Activated CD8-positive, alpha-beta memory T cell treated with anti-CD3 and anti-CD28 coated beads for 36 hours (primary cell): ENCODE results near the gene COPS7A. TPM values are rescaled to one million over a fixed set of nuclear protein-coding genes. Genes with fewer than 3 reads are reported as not detected.
"Not testable (repeated sequence)": the region's sequence is repeated elsewhere in the genome, so short reads cannot be mapped to it uniquely, and the experiment has no call there.

Source experiments
- CTCF ChIA-PET: fragments of 350-600 bp; sonication (Branson Sonifier 250); formaldehyde crosslinking; loops from one replicate; lab custom pipeline; 2021; ENCODE audit warnings: antibody characterized with exemption; lab: Charles Lee
- POLR2A ChIA-PET: fragments of 350-600 bp; sonication (Branson Sonifier 250); formaldehyde crosslinking; loops from one replicate; lab custom pipeline; 2021; ENCODE audit warnings: antibody characterized with exemption; lab: Charles Lee
- total RNA-seq, 2 experiments: library from RNA; stranded (reverse); gene quantifications; one replicate each; pipeline ENCODE4 v1.2.3, GENCODE V29; 2021

Gene COPS7A
- total RNA-seq, 2 experiments from 2014 or later, result 43.5 to 46.1 TPM

- ChIA-PET CTCF (interaction anchor here (0.6 kb wide), 1 partner anchor 31 kb away, joined by 4 read pairs; no protein-coding TSS in a partner anchor), POLR2A (no interaction called here)
Observed at GRCh38 chr12:6735448-6736191, 11.8 kb downstream of the COPS7A start.

GRCh38 chr12:6736754-6737153 is 12.9 kb downstream of the COPS7A start:
- CTCF ChIA-PET, result no interaction called here
- POLR2A ChIA-PET, result no interaction called here

GRCh38 chr12:6742080-6742479 is 18.2 kb downstream of the COPS7A start:
- POLR2A ChIA-PET, result interaction anchor here (0.9 to 1.6 kb wide), 2 partner anchors 11 to 32 kb away, joined by 3 to 6 read pairs; partner anchors contain the start of gene MLF2
- CTCF ChIA-PET, result not testable (repeated sequence)

- CTCF ChIA-PET, result interaction anchor here (0.9 kb wide), 1 partner anchor 126 kb away, joined by 3 read pairs; no protein-coding TSS in a partner anchor
Observed at GRCh38 chr12:6742834-6743233, 19.0 kb downstream of the COPS7A start.

GRCh38 chr12:6743300-6743699 is 19.5 kb downstream of the COPS7A start:
- ChIA-PET POLR2A (interaction anchor here (0.7 to 1.6 kb wide), 3 partner anchors 10 to 124 kb away, joined by 3 to 6 read pairs (median 4); partner anchors contain the start of genes COPS7A and MLF2), CTCF (interaction anchor here (0.9 kb wide), 1 partner anchor 125 kb away, joined by 3 read pairs; no protein-coding TSS in a partner anchor)

More at GRCh38 chr12:6742834-6743233, 19.0 kb downstream of the COPS7A start:
- POLR2A ChIA-PET, result interaction anchor here (0.9 to 1.6 kb wide), 3 partner anchors 10 to 31 kb away, joined by 3 to 6 read pairs (median 4); partner anchors contain the start of genes COPS7A and MLF2

- POLR2A ChIA-PET, result interaction anchor here (0.5 kb wide), 1 partner anchor 57 kb away, joined by 3 read pairs; the partner anchor contains the start of gene ZNF384
Observed at GRCh38 chr12:6745741-6746525, 22.1 kb downstream of the COPS7A start.

GRCh38 chr12:6747216-6747615 is 23.4 kb downstream of the COPS7A start:
- POLR2A ChIA-PET, result no interaction called here
- CTCF ChIA-PET, result interaction anchor here (1.4 kb wide), 1 partner anchor 19 kb away, joined by 3 read pairs; the partner anchor contains the start of gene PTMS

More at GRCh38 chr12:6745741-6746525, 22.1 kb downstream of the COPS7A start:
- CTCF ChIA-PET, result interaction anchor here (1.4 kb wide), 1 partner anchor 20 kb away, joined by 3 read pairs; the partner anchor contains the start of gene PTMS

- POLR2A ChIA-PET, result no interaction called here
- CTCF ChIA-PET, result no interaction called here
Observed at GRCh38 chr12:6748761-6749160, 24.9 kb downstream of the COPS7A start.

- ChIA-PET POLR2A (no interaction called here), CTCF (interaction anchor here (5.7 kb wide), 1 partner anchor 23 kb away, joined by 85 read pairs; the partner anchor contains the start of gene LAG3)
Observed at GRCh38 chr12:6750506-6750905, 26.7 kb downstream of the COPS7A start.

GRCh38 chr12:6751767-6752166 is 27.9 kb downstream of the COPS7A start:
- CTCF ChIA-PET, result interaction anchor here (1.2 to 5.7 kb wide), 7 partner anchors 14 to 115 kb away, joined by 3 to 91 read pairs (median 26); partner anchors contain the start of genes COPS7A, GPR162, LAG3 and P3H3
- POLR2A ChIA-PET, result interaction anchor here (1.9 to 2.8 kb wide), 4 partner anchors 27 to 62 kb away, joined by 9 to 29 read pairs (median 10); partner anchors contain the start of genes COPS7A and ZNF384

GRCh38 chr12:6752167-6752920 is 28.5 kb downstream of the COPS7A start:
- ChIA-PET CTCF (interaction anchor here (0.7 to 5.7 kb wide), 20 partner anchors 8 to 185 kb away, joined by 3 to 91 read pairs (median 6); partner anchors contain the start of genes CD4, CDCA3, COPS7A and GPR162), POLR2A (interaction anchor here (0.6 to 2.8 kb wide), 15 partner anchors 9 to 301 kb away, joined by 3 to 39 read pairs (median 6); partner anchors contain the start of genes COPS7A, PTMS, SPSB2 and TAPBPL)

- ChIA-PET CTCF (interaction anchor here (0.6 to 5.7 kb wide), 30 partner anchors 9 to 186 kb away, joined by 3 to 91 read pairs (median 4); partner anchors contain the start of genes CD4, CDCA3, COPS7A and GPR162), POLR2A (interaction anchor here (0.6 to 2.8 kb wide), 20 partner anchors 10 to 301 kb away, joined by 3 to 39 read pairs (median 4); partner anchors contain the start of genes COPS7A, PTMS, SPSB2 and TAPBPL)
Observed at GRCh38 chr12:6752921-6753771, 29.3 kb downstream of the COPS7A start, which contains the start of gene MLF2. Gene MLF2 (minus strand): TSS chr12:6753141. CDS start chr12:6752334, 807 bp downstream.

- ChIA-PET CTCF (interaction anchor here (0.6 to 5.7 kb wide), 22 partner anchors 9 to 159 kb away, joined by 3 to 91 read pairs (median 6); partner anchors contain the start of genes CD4, CDCA3, COPS7A and GPR162), POLR2A (interaction anchor here (0.9 to 2.8 kb wide), 14 partner anchors 11 to 302 kb away, joined by 3 to 39 read pairs (median 8); partner anchors contain the start of genes COPS7A, PTMS, SPSB2 and TAPBPL)
Observed at GRCh38 chr12:6753772-6754356, 30.0 kb downstream of the COPS7A start.

GRCh38 chr12:6754411-6754810 is 30.6 kb downstream of the COPS7A start:
- ChIA-PET POLR2A (interaction anchor here (2.3 to 2.8 kb wide), 4 partner anchors 12 to 98 kb away, joined by 12 to 39 read pairs (median 22); partner anchors contain the start of genes COPS7A, PTMS and USP5), CTCF (interaction anchor here (0.6 to 5.7 kb wide), 18 partner anchors 8 to 124 kb away, joined by 3 to 91 read pairs (median 8); partner anchors contain the start of genes CD4, CDCA3, COPS7A and GPR162)

- CTCF ChIA-PET, result interaction anchor here (1.6 to 1.8 kb wide), 3 partner anchors 8 to 116 kb away, joined by 3 to 4 read pairs (median 4); partner anchors contain the start of gene SPSB2
- POLR2A ChIA-PET, result no interaction called here
Observed at GRCh38 chr12:6757028-6757690, 33.3 kb downstream of the COPS7A start.
